HL-60 (cell line): Measurements from ENCODE around the gene PEF1.

ENCODE experiments used
- POLR2AphosphoS5 ChIP-seq: IDR thresholded peaks from 2 replicates; pipeline ENCODE4 v1.6.1; 2012; ENCODE audit warnings: low read depth
- TF ChIP-seq, protein P1 (sequence below): IDR thresholded peaks from one replicate; pipeline ENCODE4 v1.5.1; 2011; ENCODE audit warnings: low read length, control low read depth, inconsistent platforms; ENCODE audit not compliant: insufficient read depth

DNA sequence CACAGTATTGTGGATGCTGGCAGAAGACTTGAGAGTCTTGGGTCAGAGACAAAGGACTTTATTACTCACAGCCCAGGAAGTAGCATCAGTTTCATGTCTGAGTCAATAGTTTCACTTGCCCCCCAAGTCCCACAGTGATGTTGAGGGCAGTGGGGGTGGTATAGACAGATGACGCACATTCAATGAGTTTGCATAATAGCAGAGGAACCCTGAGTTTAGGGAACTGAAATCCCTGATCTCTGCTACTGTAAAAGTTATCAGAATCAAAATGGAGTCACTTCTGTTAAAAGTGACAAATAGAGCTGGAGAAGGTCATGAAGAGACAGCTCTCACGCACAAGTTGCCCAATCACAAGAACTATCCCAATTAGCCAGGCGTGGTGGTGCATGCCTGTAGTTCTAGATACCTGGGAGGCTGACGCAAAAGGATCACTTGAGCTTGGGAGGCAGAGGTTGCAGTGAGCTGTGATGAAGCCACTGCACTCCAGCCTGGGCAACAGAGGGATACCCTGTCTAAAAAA, 38.7 kb downstream of the PEF1 start:
- TF ChIP-seq, protein P1, sequence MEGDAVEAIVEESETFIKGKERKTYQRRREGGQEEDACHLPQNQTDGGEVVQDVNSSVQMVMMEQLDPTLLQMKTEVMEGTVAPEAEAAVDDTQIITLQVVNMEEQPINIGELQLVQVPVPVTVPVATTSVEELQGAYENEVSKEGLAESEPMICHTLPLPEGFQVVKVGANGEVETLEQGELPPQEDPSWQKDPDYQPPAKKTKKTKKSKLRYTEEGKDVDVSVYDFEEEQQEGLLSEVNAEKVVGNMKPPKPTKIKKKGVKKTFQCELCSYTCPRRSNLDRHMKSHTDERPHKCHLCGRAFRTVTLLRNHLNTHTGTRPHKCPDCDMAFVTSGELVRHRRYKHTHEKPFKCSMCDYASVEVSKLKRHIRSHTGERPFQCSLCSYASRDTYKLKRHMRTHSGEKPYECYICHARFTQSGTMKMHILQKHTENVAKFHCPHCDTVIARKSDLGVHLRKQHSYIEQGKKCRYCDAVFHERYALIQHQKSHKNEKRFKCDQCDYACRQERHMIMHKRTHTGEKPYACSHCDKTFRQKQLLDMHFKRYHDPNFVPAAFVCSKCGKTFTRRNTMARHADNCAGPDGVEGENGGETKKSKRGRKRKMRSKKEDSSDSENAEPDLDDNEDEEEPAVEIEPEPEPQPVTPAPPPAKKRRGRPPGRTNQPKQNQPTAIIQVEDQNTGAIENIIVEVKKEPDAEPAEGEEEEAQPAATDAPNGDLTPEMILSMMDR: no peak
- TF ChIP-seq POLR2AphosphoS5: no peak
